Measurements from ENCODE around the gene ASAP3.

The ASAP3 gene

DNA sequence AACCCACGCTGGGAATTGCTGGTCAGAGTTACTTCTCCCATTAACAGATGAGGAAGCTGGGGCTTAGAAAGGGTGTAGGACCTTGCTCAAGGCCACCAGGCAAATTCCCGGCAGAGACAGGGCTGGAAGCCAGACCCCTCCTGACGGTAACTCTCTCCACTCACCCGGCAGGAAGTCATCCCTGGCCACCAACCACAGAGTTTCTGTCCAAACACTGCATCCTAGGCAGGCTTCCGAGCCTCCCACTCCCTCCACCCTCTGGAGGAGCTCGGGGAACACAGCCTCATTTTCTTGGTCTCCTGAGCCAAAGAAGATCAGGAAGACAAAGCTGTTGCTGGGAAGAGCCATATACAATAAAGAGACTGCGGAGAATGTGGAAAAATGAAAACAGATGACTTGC lies 89.3 kb downstream of the ASAP3 start:
- Histone ChIP-seq H3F3A (ENCODE audit: control insufficient read depth, insufficient read depth) (no peaks in the 10 kb centered on the region), H3K9me3 (ENCODE audit: control insufficient read depth, insufficient read depth, low read length) (no peaks in the 10 kb centered on the region), H3K4me2 (ENCODE audit: low read length) (no peak overlapping the region), H3K4me1 (ENCODE audit: control insufficient read depth, low read length) (no peaks in the 10 kb centered on the region), H3K27ac (ENCODE audit: low read depth, low read length) (no peak overlapping the region), H3K9me2 (replicated peaks; ENCODE audit: control insufficient read depth, low read length) (no peaks in the 10 kb centered on the region), H4K20me1 (ENCODE audit: control insufficient read depth, insufficient read depth, low read depth, low read length) (no peaks in the 10 kb centered on the region), H3K36me3 (ENCODE audit: control insufficient read depth, low read length) (no peaks in the 10 kb centered on the region), H3K27me3 (ENCODE audit: control insufficient read depth, low read length) (peaks cover 8% of the 10 kb centered on the region), H3K4me3 (ENCODE audit: low read length) (no peak overlapping the region), H3K79me2 (ENCODE audit: control insufficient read depth, low read length) (no peaks in the 10 kb centered on the region)
- TF ChIP-seq EZH2phosphoT487 (IDR thresholded peaks at IDR 0.05; ENCODE audit: borderline replicate concordance, low read length) = no peak
- TF ChIP-seq, protein P1, sequence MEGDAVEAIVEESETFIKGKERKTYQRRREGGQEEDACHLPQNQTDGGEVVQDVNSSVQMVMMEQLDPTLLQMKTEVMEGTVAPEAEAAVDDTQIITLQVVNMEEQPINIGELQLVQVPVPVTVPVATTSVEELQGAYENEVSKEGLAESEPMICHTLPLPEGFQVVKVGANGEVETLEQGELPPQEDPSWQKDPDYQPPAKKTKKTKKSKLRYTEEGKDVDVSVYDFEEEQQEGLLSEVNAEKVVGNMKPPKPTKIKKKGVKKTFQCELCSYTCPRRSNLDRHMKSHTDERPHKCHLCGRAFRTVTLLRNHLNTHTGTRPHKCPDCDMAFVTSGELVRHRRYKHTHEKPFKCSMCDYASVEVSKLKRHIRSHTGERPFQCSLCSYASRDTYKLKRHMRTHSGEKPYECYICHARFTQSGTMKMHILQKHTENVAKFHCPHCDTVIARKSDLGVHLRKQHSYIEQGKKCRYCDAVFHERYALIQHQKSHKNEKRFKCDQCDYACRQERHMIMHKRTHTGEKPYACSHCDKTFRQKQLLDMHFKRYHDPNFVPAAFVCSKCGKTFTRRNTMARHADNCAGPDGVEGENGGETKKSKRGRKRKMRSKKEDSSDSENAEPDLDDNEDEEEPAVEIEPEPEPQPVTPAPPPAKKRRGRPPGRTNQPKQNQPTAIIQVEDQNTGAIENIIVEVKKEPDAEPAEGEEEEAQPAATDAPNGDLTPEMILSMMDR (IDR thresholded peaks at IDR 0.05; ENCODE audit: low read depth, low read length, poor library complexity, severe bottlenecking) = no peak

DNA sequence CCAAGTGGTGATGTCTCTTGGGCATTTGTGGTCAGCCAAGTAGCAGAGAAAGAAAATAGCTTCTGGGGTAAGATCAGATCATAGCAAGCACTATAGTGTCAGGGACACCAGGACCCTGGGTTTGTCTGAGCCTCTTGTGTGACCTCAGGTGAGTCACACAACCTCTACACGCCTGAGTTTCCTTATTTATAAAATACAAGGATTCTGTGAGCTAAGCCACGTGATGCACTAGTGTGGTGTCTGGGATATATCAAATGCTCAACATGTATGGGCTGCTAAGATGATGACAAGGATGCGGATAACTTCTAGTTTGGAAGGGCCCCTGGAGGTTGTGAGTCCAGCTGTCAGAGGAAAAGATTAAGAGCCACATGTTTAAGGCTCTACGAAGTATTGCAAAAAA lies 89.8 kb downstream of the ASAP3 start:
- Histone ChIP-seq H3F3A (ENCODE audit: control insufficient read depth, insufficient read depth) (no peaks in the 10 kb centered on the region), H3K9me2 (replicated peaks; ENCODE audit: control insufficient read depth, low read length) (no peaks in the 10 kb centered on the region), H4K20me1 (ENCODE audit: control insufficient read depth, insufficient read depth, low read depth, low read length) (no peaks in the 10 kb centered on the region), H3K4me3 (ENCODE audit: low read length) (no peak overlapping the region), H3K9me3 (ENCODE audit: control insufficient read depth, insufficient read depth, low read length) (no peaks in the 10 kb centered on the region), H3K4me1 (ENCODE audit: control insufficient read depth, low read length) (no peaks in the 10 kb centered on the region), H3K79me2 (ENCODE audit: control insufficient read depth, low read length) (no peaks in the 10 kb centered on the region), H3K27ac (ENCODE audit: low read depth, low read length) (no peak overlapping the region), H3K27me3 (ENCODE audit: control insufficient read depth, low read length) (peaks cover 10% of the 10 kb centered on the region), H3K36me3 (ENCODE audit: control insufficient read depth, low read length) (no peaks in the 10 kb centered on the region), H3K4me2 (ENCODE audit: low read length) (no peak overlapping the region)
- TF ChIP-seq EZH2phosphoT487 (IDR thresholded peaks at IDR 0.05; ENCODE audit: borderline replicate concordance, low read length) = no peak
- TF ChIP-seq, protein P1 (IDR thresholded peaks at IDR 0.05; ENCODE audit: low read depth, low read length, poor library complexity, severe bottlenecking) = no peak

DNA sequence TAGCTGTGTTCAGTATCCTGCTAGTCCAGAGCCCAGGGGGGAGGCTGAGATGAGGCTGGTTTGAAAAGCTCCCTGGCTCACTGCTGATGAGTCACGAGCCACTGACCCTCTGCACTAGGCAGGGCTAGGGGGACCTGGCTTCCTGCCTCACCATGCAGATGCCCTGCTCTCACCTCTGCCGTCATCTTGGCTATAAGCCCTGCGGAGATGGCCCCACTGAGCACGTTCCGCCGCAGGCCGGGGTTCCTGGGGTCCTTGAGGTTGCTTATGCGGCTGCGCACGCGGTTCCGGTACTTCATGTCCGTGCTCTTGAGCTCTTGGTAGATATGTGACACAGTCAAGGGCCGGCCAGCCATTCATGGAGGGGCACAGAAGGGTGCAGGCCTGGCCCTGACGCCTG lies 90.3 kb downstream of the ASAP3 start:
- H3K79me2 ChIP-seq (ENCODE audit: control insufficient read depth, low read length) = no peaks in the 10 kb centered on the region
- H3K27me3 ChIP-seq (ENCODE audit: control insufficient read depth, low read length) = peaks cover 10% of the 10 kb centered on the region
- no peak overlapping the region for H3K4me2 ChIP-seq (ENCODE audit: low read length)
- H3F3A ChIP-seq (ENCODE audit: control insufficient read depth, insufficient read depth) = no peaks in the 10 kb centered on the region
- no peak overlapping the region for H3K4me3 ChIP-seq (ENCODE audit: low read length)
- no peaks in the 10 kb centered on the region for H3K9me3 ChIP-seq (ENCODE audit: control insufficient read depth, insufficient read depth, low read length)
- TF ChIP-seq, protein P1 (IDR thresholded peaks at IDR 0.05; ENCODE audit: low read depth, low read length, poor library complexity, severe bottlenecking) = no peak
- TF ChIP-seq EZH2phosphoT487 (IDR thresholded peaks at IDR 0.05; ENCODE audit: borderline replicate concordance, low read length) = no peak
- H3K36me3 ChIP-seq (ENCODE audit: control insufficient read depth, low read length) = no peaks in the 10 kb centered on the region
- H3K9me2 ChIP-seq (replicated peaks; ENCODE audit: control insufficient read depth, low read length) = no peaks in the 10 kb centered on the region
- no peaks in the 10 kb centered on the region for H3K4me1 ChIP-seq (ENCODE audit: control insufficient read depth, low read length)
- no peaks in the 10 kb centered on the region for H4K20me1 ChIP-seq (ENCODE audit: control insufficient read depth, insufficient read depth, low read depth, low read length)
- no peak overlapping the region for H3K27ac ChIP-seq (ENCODE audit: low read depth, low read length)
